MV-4-11 (cell line): ENCODE data around the gene PAIP2.

Experiments
- DNase-seq: peaks from one replicate; lab custom pipeline; 2025; lab: John Stamatoyannopoulos, UW

PAIP2 gene

GRCh38 chr5:139410993-139411828 is 69.6 kb downstream of the PAIP2 start:
- DNase-seq = no peak

GRCh38 chr5:139413153-139413552 is 71.5 kb downstream of the PAIP2 start:
- no peak for DNase-seq

GRCh38 chr5:139413963-139414362 is 72.3 kb downstream of the PAIP2 start:
- DNase-seq = no peak

GRCh38 chr5:139414581-139415130 is 73.0 kb downstream of the PAIP2 start:
- no peak for DNase-seq

- no peak for DNase-seq
These were observed 73.7 kb downstream of the PAIP2 start for GRCh38 chr5:139415221-139415861.

- no peak for DNase-seq
These were observed 74.2 kb downstream of the PAIP2 start for GRCh38 chr5:139415869-139416268.

GRCh38 chr5:139416651-139417050 is 75.0 kb downstream of the PAIP2 start:
- peak; percentile 41 for DNase-seq

GRCh38 chr5:139417214-139417613 is 75.6 kb downstream of the PAIP2 start:
- peak; percentile 72 for DNase-seq

GRCh38 chr5:139418793-139419192 is 77.1 kb downstream of the PAIP2 start:
- no peak for DNase-seq
